Fibroblast of lung (primary cell): Measurements from ENCODE around the gene SLC2A1. TPM values are rescaled to one million over a fixed set of nuclear protein-coding genes. Genes with fewer than 3 reads are reported as not detected.

Experiments
- DNase-seq, 2 donors: peaks; one replicate each; pipeline versions ENCODE4 v3.0.0 to v3.0.0-alpha.2; 2010; ENCODE audit warnings: low read depth in 2 of 2
- H2AFZ ChIP-seq: 2 replicates; pipeline ENCODE4 v1.5.1; 2012; ENCODE audit warnings: low read length, control low read depth, inconsistent platforms
- H3K27ac ChIP-seq: 2 replicates; pipeline ENCODE4 v1.5.1; 2011; ENCODE audit warnings: low read length, control low read depth; ENCODE audit not compliant: insufficient read depth
- H3K27me3 ChIP-seq: 2 replicates; pipeline ENCODE4 v1.5.1; 2011; ENCODE audit warnings: mild to moderate bottlenecking, low read length; ENCODE audit not compliant: control insufficient read depth, insufficient read depth
- H3K36me3 ChIP-seq: 2 replicates; pipeline ENCODE4 v1.5.1; 2011; ENCODE audit warnings: low read length; ENCODE audit not compliant: control insufficient read depth, insufficient read depth
- H3K4me1 ChIP-seq: 2 replicates; pipeline ENCODE4 v1.5.1; 2011; ENCODE audit warnings: low read length; ENCODE audit not compliant: control insufficient read depth, insufficient read depth; ENCODE audit errors: extremely low read depth
- H3K4me2 ChIP-seq: 2 replicates; pipeline ENCODE4 v1.5.1; 2011; ENCODE audit warnings: low read length, control low read depth; ENCODE audit not compliant: insufficient read depth; ENCODE audit errors: extremely low read depth
- H3K4me3 ChIP-seq, 4 experiments: fragments of 200-600 bp in 1 of 4; sonication (generic) in 1 of 4; replicated peaks in 1 of 4; 2 replicates each; pipeline ENCODE4 v1.5.1; 2011 to 2016; ENCODE audit warnings: low read length in 4 of 4, low read depth in 3 of 4, mild to moderate bottlenecking in 3 of 4, control low read depth in 2 of 4, inconsistent platforms in 1 of 4, mixed read lengths in 1 of 4; ENCODE audit not compliant: insufficient read depth in 1 of 4; ENCODE audit errors: control extremely low read depth in 1 of 4
- H3K79me2 ChIP-seq: 2 replicates; pipeline ENCODE4 v1.5.1; 2012; ENCODE audit warnings: mild to moderate bottlenecking, low read length, inconsistent platforms; ENCODE audit not compliant: control insufficient read depth, insufficient read depth
- H3K9ac ChIP-seq: 2 replicates; pipeline ENCODE4 v1.5.1; 2011; ENCODE audit warnings: mild to moderate bottlenecking, low read length, control low read depth; ENCODE audit not compliant: insufficient read depth
- H3K9me3 ChIP-seq: 2 replicates; pipeline ENCODE4 v1.5.1; 2012; ENCODE audit warnings: low read depth, low read length; ENCODE audit not compliant: control insufficient read depth, insufficient read depth
- H4K20me1 ChIP-seq: 2 replicates; pipeline ENCODE4 v1.5.1; 2011; ENCODE audit warnings: low read length; ENCODE audit not compliant: control insufficient read depth, insufficient read depth; ENCODE audit errors: extremely low read depth
- CTCF ChIP-seq, 2 donors: IDR thresholded peaks in 1 of 2; conservative IDR thresholded peaks in 1 of 2; 1 replicate in 1 of 2; 2 replicates in 1 of 2; pipeline ENCODE4 v1.5.1; 2011 to 2012; ENCODE audit warnings: low read length in 2 of 2, control low read depth in 1 of 2, inconsistent platforms in 1 of 2, low read depth in 1 of 2, mild to moderate bottlenecking in 1 of 2
- EZH2 ChIP-seq: IDR thresholded peaks from 2 replicates; pipeline ENCODE4 v1.5.1; 2012; ENCODE audit warnings: low read length, control low read depth, mild to moderate bottlenecking; ENCODE audit errors: missing control alignments
- polyA plus RNA-seq, 2 donors: library from polyadenylated mRNA; depleted of rRNA in 1 of 2; stranded (reverse) in 1 of 2; unstranded in 1 of 2; fragments of >200 nt; gene quantifications; 2 replicates each; pipeline ENCODE4 v1.2.1, GENCODE V29; 2011 to 2012; ENCODE audit warnings: missing spikeins in 1 of 2
- total RNA-seq: library from RNA; depleted of rRNA; stranded (reverse); fragments of >200 nt; gene quantifications from 2 replicates; pipeline ENCODE4 v1.2.1, GENCODE V29; 2014

SLC2A1 gene
- total and polyA plus RNA-seq, 2 donors (not counting 1 experiment from before 2014, with no cell fraction given), result 29.9 to 56.5 TPM

DNA sequence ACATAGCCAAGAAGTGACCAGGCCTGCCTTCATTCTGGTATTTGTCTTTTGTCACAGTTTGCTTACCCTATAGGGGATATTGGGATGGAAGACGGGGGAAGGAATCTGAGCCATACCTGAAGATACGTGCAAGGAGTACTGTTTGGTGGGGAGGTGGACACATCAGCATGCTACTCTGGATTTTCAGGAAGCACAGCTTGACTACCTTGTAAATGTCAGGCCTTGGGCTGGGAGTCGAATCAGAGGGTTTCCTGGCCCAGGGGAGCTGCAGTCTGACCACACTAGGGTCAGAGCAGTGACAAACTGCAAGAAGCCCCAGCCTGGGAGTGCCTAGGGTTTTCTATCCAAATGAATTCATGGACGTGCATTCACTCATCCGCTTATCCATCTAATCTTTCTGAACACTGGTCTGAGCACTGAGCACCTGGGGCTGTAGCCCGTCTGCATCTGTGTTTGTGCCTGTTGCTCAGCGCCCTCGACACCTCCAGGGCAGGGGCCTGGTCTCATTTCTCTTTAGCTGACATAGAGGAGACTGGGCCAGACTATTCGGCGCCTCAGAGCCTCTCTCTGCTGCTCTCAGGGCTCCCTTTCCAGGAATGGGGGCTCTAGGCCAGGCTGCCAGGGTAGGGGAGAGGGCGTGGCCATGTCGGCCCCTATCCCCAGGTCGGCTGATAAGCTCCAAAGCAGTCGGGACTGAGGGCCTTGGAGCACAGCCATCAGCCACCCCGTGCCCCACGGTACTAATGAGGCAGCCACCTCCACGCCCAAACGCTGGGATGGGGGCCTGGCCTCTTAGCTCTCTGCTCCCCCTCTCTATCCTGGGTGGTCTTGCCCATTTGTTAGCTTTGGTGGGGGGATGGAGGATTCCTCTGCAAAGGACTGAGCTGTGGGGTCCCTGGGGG is 47.0 kb upstream of the SLC2A1 start:
- no peak overlapping the region for H3K27ac ChIP-seq

DNA sequence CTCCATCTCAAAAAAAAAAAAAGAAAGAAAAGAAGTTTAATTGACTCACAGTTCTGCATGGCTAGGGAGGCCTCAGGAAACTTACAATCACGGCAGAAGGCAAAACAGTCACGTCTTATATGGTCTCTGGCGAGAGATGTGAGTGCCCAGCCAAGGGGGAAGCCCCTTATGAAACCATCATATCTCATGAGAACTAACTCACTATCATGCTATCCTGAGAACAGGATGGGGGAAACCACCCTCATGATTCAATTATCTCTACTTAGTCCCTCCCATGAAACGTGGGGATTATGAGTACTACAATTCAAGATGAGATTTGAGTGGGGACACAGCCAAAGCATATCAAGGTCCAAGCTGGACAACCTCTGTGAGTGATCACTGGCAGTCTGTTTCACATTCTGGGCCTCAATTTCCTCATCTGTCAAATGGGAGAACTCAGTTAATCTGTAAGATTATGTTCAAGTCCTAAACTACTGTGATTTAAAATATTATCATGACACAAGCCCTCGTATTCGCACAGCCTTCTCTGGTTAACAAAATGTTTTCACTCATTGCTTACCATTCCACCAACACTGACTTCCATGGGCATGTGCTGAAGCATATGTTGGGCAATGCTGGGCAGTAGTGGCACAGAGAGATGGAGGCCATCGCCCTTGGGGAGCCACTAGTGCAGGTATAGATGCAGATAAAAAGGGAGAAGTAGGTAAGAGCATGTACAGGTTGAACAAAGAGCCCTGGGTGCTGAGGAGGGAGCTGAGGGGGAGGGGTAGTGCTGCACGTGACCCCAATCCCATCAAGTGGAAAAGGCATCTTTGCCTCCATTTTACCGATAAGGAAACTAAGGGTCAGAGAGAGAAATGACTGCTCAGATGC is 46.2 kb upstream of the SLC2A1 start:
- H4K20me1 ChIP-seq, result no peaks in the 10 kb centered on the region
- no peaks in the 10 kb centered on the region for H3K9me3 ChIP-seq
- no peak for TF ChIP-seq CTCF (conservative IDR thresholded peaks at IDR 0.05 in 1 of 2, IDR thresholded peaks at IDR 0.05 in 1 of 2; ENCODE audit: low read depth in 1 of 2, low read length in 2 of 2)
- no peak for TF ChIP-seq EZH2
- H2AFZ ChIP-seq, result no peak overlapping the region
- no peak overlapping the region for H3K27ac ChIP-seq
- no peaks in the 10 kb centered on the region for H3K36me3 ChIP-seq
- H3K4me2 ChIP-seq, result no peak overlapping the region
- H3K27me3 ChIP-seq, result peaks cover 2% of the 10 kb centered on the region
- H3K79me2 ChIP-seq, result no peaks in the 10 kb centered on the region
- H3K4me3 ChIP-seq, result no peak overlapping the region
- no peaks in the 10 kb centered on the region for H3K4me1 ChIP-seq
- no peak overlapping the region for H3K9ac ChIP-seq
- no peak for DNase-seq

More for the DNA sequence above, 47.0 kb upstream of the SLC2A1 start:
- DNase-seq, result no peak
- Histone ChIP-seq H2AFZ (no peak overlapping the region), H3K36me3 (no peaks in the 10 kb centered on the region), H3K4me1 (no peaks in the 10 kb centered on the region), H3K9ac (no peak overlapping the region), H3K79me2 (no peaks in the 10 kb centered on the region), H3K9me3 (no peaks in the 10 kb centered on the region), H3K4me3 (no peak overlapping the region), H4K20me1 (no peaks in the 10 kb centered on the region), H3K27me3 (peaks cover 2% of the 10 kb centered on the region), H3K4me2 (no peak overlapping the region)
- TF ChIP-seq EZH2 (no peak), CTCF (conservative IDR thresholded peaks at IDR 0.05 in 1 of 2, IDR thresholded peaks at IDR 0.05 in 1 of 2; ENCODE audit: low read depth in 1 of 2, low read length in 2 of 2) (no peak)

- no peak for DNase-seq
- no peak overlapping the region for H3K4me2 ChIP-seq
- no peak overlapping the region for H3K27ac ChIP-seq
- no peaks in the 10 kb centered on the region for H3K9me3 ChIP-seq
- TF ChIP-seq EZH2 (no peak), CTCF (conservative IDR thresholded peaks at IDR 0.05 in 1 of 2, IDR thresholded peaks at IDR 0.05 in 1 of 2; ENCODE audit: low read depth in 1 of 2, low read length in 2 of 2) (no peak)
- no peak overlapping the region for H3K9ac ChIP-seq
- no peaks in the 10 kb centered on the region for H3K4me1 ChIP-seq
- H3K79me2 ChIP-seq, result no peaks in the 10 kb centered on the region
- H4K20me1 ChIP-seq, result no peaks in the 10 kb centered on the region
- no peaks in the 10 kb centered on the region for H3K36me3 ChIP-seq
- H3K27me3 ChIP-seq, result peaks cover 2% of the 10 kb centered on the region
- H3K4me3 ChIP-seq, result no peak overlapping the region
- no peak overlapping the region for H2AFZ ChIP-seq
Observed at GRCh38 chr1:43002766-43003165, 44.1 kb upstream of the SLC2A1 start.
